ENCODE data around the gene ABCB9.

DNA sequence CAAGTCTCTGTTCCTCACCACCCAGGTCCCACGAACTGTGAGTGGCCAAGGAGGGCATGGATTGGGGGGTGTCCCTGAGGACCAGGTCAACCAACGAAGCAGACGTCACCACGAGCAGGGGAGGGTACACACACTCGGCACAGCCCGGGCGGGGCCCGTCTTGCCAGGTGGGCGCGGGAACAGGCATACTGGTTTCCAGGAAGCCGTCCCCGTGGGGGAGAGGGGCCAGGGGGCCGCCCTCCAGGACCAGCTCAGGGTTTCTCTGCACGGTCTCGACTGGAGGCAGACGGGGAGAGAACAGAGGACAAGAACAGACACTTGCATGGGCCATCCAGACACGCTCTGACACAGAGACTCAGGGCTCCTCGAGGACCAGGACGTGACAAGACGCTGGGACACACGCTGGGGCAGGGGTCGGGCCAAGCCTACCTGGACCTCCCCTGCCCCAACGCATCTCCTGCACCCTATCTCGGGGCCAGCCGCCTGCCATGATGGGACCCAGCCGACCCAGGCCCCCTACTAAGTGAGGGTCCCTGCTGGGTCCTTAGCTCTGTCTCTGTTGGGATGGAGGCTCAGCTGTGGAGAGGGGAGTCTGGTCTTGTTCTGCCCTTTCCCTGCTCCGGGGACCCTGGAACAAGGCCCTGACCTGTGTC, 25.5 kb upstream of the ABCB9 start:
- TF ChIP-seq, protein P1, sequence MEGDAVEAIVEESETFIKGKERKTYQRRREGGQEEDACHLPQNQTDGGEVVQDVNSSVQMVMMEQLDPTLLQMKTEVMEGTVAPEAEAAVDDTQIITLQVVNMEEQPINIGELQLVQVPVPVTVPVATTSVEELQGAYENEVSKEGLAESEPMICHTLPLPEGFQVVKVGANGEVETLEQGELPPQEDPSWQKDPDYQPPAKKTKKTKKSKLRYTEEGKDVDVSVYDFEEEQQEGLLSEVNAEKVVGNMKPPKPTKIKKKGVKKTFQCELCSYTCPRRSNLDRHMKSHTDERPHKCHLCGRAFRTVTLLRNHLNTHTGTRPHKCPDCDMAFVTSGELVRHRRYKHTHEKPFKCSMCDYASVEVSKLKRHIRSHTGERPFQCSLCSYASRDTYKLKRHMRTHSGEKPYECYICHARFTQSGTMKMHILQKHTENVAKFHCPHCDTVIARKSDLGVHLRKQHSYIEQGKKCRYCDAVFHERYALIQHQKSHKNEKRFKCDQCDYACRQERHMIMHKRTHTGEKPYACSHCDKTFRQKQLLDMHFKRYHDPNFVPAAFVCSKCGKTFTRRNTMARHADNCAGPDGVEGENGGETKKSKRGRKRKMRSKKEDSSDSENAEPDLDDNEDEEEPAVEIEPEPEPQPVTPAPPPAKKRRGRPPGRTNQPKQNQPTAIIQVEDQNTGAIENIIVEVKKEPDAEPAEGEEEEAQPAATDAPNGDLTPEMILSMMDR (IDR thresholded peaks at IDR 0.05), result no peak
- TF ChIP-seq POLR2A (IDR thresholded peaks at IDR 0.05), result no peak

Measured in right lobe of liver (tissue), 4 donors.